22Rv1 (cell line): ENCODE measurements around the gene PRRG2.

Experiments used
- H3K27ac ChIP-seq: fragments of 450-650 bp; 2 replicates; pipeline ENCODE4 v1.5.1; 2017
- ZFX ChIP-seq: fragments of 450-650 bp; IDR thresholded peaks from 2 replicates; pipeline ENCODE4 v1.6.1; 2017; ENCODE audit warnings: antibody characterized with exemption, borderline replicate concordance
- TF ChIP-seq, protein P1 (sequence below): fragments of 450-650 bp; IDR thresholded peaks from 2 replicates; pipeline ENCODE4 v1.5.1; 2017; ENCODE audit warnings: mild to moderate bottlenecking

PRRG2 gene

DNA sequence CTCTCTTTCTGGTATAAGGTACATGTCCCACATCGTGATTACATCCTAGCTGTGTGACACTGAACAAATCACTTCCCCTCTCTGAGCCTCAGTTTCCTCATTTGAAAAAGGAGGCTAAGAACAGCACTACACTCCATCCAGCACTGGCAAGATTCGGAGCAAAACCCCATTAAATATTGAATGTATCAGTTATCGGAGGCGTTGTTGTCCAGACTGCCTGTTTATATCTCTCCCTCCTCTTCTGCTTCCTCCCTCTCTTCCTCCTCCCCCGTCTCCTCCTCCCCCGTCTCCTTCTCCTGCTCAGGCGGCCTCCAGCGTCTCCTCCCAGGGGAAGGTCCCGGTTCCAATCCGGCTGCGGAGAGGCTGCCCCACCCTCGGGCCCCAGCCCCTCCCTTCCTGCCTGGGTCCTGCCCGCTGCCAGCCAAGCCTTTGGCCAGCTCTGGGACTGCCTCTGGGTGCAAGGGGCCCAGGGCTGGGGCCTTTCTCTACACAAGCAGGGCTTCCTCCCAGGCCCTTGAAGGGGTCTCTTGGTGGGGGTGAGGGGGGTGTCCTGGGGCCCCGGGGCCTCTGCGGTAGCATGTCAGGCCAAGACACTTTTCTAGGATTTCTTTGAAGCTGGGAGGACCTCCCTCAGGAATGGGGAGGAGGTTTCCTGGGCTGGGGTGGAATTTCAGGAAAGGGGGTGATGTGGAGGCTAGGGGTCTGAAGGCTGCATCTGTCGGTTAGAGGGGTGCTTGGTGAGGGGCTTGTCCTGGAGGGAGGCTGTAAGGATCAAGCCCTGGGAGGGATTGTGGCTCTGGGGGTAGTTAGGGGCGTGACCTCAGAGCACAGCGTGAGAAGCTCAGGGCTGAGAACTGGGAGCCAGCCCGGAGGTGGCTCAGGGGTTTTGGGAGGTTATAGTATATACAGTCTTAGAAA, 57.0 kb downstream of the PRRG2 start:
- peak overlapping the region; percentile 83 for H3K27ac ChIP-seq

DNA sequence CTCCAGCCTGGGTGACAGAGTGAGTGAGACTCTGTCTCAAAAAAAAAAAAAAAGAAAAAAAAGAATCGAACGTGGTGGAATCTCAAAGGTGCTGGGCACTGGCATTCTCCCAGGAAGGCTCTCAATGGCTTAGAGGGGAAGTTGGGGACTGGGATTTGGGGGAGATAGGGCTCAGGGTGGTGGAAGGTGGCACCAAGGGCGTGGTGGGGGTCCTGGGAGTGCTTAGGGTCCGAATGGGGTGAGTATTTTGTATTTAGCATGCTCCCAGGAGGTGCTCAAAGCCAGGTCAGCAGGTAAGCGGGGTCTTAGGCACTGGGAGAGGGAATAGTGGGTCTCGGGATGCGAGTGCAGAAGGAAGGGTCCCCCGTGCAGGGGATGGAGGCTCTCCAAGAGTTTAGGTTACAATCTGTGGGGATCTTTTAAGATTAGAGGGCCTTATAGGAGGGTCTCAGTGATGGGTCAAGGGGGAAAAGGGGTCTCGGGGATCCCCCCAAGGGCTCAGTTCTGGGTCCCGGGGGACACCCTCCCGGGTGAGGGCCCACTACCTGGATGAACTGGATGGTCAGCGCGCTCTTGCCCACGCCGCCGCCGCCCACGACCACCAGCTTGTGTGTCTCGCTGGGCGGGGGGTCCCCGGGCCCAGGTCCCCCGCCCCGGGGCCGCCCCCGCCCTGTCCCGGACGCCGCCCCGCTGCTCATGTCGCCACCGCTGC, 58.4 kb downstream of the PRRG2 start:
- peak overlapping the region; percentile 83 for H3K27ac ChIP-seq
- TF ChIP-seq, protein P1, sequence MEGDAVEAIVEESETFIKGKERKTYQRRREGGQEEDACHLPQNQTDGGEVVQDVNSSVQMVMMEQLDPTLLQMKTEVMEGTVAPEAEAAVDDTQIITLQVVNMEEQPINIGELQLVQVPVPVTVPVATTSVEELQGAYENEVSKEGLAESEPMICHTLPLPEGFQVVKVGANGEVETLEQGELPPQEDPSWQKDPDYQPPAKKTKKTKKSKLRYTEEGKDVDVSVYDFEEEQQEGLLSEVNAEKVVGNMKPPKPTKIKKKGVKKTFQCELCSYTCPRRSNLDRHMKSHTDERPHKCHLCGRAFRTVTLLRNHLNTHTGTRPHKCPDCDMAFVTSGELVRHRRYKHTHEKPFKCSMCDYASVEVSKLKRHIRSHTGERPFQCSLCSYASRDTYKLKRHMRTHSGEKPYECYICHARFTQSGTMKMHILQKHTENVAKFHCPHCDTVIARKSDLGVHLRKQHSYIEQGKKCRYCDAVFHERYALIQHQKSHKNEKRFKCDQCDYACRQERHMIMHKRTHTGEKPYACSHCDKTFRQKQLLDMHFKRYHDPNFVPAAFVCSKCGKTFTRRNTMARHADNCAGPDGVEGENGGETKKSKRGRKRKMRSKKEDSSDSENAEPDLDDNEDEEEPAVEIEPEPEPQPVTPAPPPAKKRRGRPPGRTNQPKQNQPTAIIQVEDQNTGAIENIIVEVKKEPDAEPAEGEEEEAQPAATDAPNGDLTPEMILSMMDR: no peak
- TF ChIP-seq ZFX: no peak

More for the DNA sequence above, 57.0 kb downstream of the PRRG2 start:
- TF ChIP-seq, protein P1: no peak
- TF ChIP-seq ZFX: no peak

DNA sequence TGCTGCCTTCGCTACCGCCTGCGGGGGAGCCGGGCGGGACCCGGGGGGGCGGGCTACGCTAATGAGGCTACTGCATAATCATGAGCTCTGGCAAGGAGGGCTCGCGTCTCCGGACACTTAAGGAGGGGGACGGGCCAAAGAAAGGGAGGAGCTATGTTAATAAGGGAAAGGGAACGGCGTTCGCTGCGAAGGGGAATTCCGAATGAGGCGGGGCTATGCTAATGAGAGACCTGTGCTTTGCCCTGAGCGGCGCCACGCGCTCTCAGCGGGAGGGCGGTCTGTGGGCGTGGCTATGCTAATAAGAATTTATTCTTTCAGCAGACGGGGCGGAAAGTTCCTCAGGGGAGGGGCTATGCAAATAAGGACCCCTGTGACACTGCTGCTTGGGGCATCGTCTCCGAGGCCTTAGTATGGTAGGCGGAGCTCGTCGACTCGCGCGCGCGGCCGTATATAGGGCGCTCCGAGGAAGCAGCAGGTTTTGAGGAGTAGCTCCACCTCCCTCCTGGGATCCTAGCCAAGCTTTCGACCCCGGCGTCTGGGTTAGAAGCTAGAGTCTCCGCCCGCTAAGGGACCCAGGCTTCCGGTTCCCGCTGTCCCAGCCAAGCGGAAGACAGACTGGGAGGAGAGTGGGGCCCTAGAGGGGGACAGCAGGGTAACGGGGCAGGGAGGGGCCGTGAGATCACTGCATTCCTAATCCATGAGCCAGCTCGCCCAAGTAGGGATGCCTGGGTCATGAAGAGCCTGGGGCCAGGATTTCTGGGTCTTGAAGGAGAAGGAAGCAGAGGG, 59.2 kb downstream of the PRRG2 start, which contains the start of gene RRAS:
RRAS (minus strand) TSS at position 31 of the 786 bp plus-strand sequence. CDS start 45 bp downstream, outside the sequence.
- peak within 1 kb of the TSS; percentile 83 for H3K27ac ChIP-seq
- no peak for TF ChIP-seq ZFX
- TF ChIP-seq, protein P1: no peak
